CD4-positive, alpha-beta T cell treated with Interferon alpha-2 for 1 hour (primary cell): Measurements from ENCODE around the gene SERPINB1.

Source experiments
- DNase-seq, 2 donors: peaks; one replicate each; pipeline ENCODE4 v3.0.0-alpha.2; 2020 to 2022

SERPINB1 gene

GRCh38 chr6:2844008-2844407 is 2.3 kb upstream of the SERPINB1 start:
- DNase-seq: no peak

GRCh38 chr6:2843138-2843740 is 1.6 kb upstream of the SERPINB1 start:
- DNase-seq: no peak

GRCh38 chr6:2842139-2842552 is 483 bp upstream of the SERPINB1 start:
- DNase-seq: no peak

- no peak for DNase-seq
Observed at GRCh38 chr6:2840749-2841061, 958 bp downstream of the SERPINB1 start.

GRCh38 chr6:2839982-2840748 is 1.5 kb downstream of the SERPINB1 start:
- no peak for DNase-seq

GRCh38 chr6:2839195-2839981 is 2.3 kb downstream of the SERPINB1 start:
- DNase-seq: no peak

GRCh38 chr6:2838251-2838650 is 3.4 kb downstream of the SERPINB1 start:
- DNase-seq: no peak

- no peak for DNase-seq
Observed at GRCh38 chr6:2834262-2834661, 7.4 kb downstream of the SERPINB1 start.

- no peak for DNase-seq
Observed at GRCh38 chr6:2831392-2831791, 10.3 kb downstream of the SERPINB1 start.

GRCh38 chr6:2830183-2830582 is 11.5 kb downstream of the SERPINB1 start:
- no peak for DNase-seq

GRCh38 chr6:2829253-2829652 is 12.4 kb downstream of the SERPINB1 start:
- DNase-seq: no peak

- DNase-seq: no peak
Observed at GRCh38 chr6:2828629-2829028, 13.0 kb downstream of the SERPINB1 start.

- DNase-seq: no peak
Observed at GRCh38 chr6:2827142-2827541, 14.5 kb downstream of the SERPINB1 start.

- DNase-seq: no peak
Observed at GRCh38 chr6:2826131-2826530, 15.5 kb downstream of the SERPINB1 start.

GRCh38 chr6:2823104-2823850 is 18.4 kb downstream of the SERPINB1 start:
- no peak for DNase-seq

GRCh38 chr6:2821554-2821953 is 20.1 kb downstream of the SERPINB1 start:
- DNase-seq: no peak

GRCh38 chr6:2820415-2820814 is 21.2 kb downstream of the SERPINB1 start:
- no peak for DNase-seq

- no peak for DNase-seq
Observed at GRCh38 chr6:2819978-2820377, 21.7 kb downstream of the SERPINB1 start.

GRCh38 chr6:2819115-2819514 is 22.5 kb downstream of the SERPINB1 start:
- DNase-seq: no peak

GRCh38 chr6:2818593-2818992 is 23.1 kb downstream of the SERPINB1 start:
- no peak for DNase-seq

GRCh38 chr6:2817903-2818443 is 23.7 kb downstream of the SERPINB1 start:
- no peak for DNase-seq

- DNase-seq: no peak
Observed at GRCh38 chr6:2816158-2816557, 25.5 kb downstream of the SERPINB1 start.

- DNase-seq: no peak
Observed at GRCh38 chr6:2812695-2813094, 29.0 kb downstream of the SERPINB1 start.
